DMS 273 (cell line): Measurements from ENCODE around the gene TMEM134.
A peak's percentile ranks its signal among the peaks of the same experiment; 100 is the strongest.

Experiments
- DNase-seq: peaks from one replicate; lab custom pipeline; 2025; ENCODE audit not compliant: unreplicated experiment; lab: John Stamatoyannopoulos, UW

TMEM134 gene

GRCh38 chr11:67500831-67501715 lies 32.0 kb upstream of the TMEM134 start:
- no peak for DNase-seq

GRCh38 chr11:67500484-67500821 lies 31.4 kb upstream of the TMEM134 start:
- no peak for DNase-seq

GRCh38 chr11:67499808-67500483 lies 30.9 kb upstream of the TMEM134 start:
- no peak for DNase-seq

- no peak for DNase-seq
Measured at GRCh38 chr11:67498544-67498972, 29.5 kb upstream of the TMEM134 start.

GRCh38 chr11:67497656-67498291 lies 28.7 kb upstream of the TMEM134 start:
- DNase-seq: no peak

- DNase-seq: no peak
Measured at GRCh38 chr11:67496113-67496512, 27.1 kb upstream of the TMEM134 start.

GRCh38 chr11:67495234-67496005 lies 26.4 kb upstream of the TMEM134 start:
- DNase-seq: no peak

GRCh38 chr11:67494371-67495233 lies 25.6 kb upstream of the TMEM134 start:
- DNase-seq: no peak

GRCh38 chr11:67493548-67494370 lies 24.7 kb upstream of the TMEM134 start:
- no peak for DNase-seq

- DNase-seq: peak; percentile 25
Measured at GRCh38 chr11:67492801-67493547, 23.9 kb upstream of the TMEM134 start.

- DNase-seq: no peak
Measured at GRCh38 chr11:67492069-67492727, 23.1 kb upstream of the TMEM134 start.

GRCh38 chr11:67491276-67492068 lies 22.4 kb upstream of the TMEM134 start:
- no peak for DNase-seq

- no peak for DNase-seq
Measured at GRCh38 chr11:67490727-67491065, 21.6 kb upstream of the TMEM134 start.

- DNase-seq: no peak
Measured at GRCh38 chr11:67489885-67490726, 21.1 kb upstream of the TMEM134 start.

GRCh38 chr11:67489203-67489884 lies 20.3 kb upstream of the TMEM134 start:
- DNase-seq: no peak
